ENCODE measurements around the gene DKKL1.

Gene DKKL1

GRCh38 chr19:49347835-49348234, 15.8 kb upstream of the DKKL1 start:
- peaks cover 11% of the 10 kb centered on the region for H3K36me3 ChIP-seq (replicated peaks; ENCODE audit: low read depth, low read length)
- H3K9ac ChIP-seq (ENCODE audit: low read length), result peak overlapping the region; percentile 33; the same call in 1 of the 2 replicates
- peak overlapping the region; percentile 13; the same call in 1 of the 2 replicates for H2AFZ ChIP-seq (ENCODE audit: low read depth, low read length)
- H3K9me3 ChIP-seq (ENCODE audit: insufficient read depth, low read length), result peaks cover 6% of the 10 kb centered on the region; the same call in 1 of the 2 replicates
- 0 out of 2 replicates have a peak, but pooled peaks cover 2% of the 10 kb centered on the region for H4K20me1 ChIP-seq (ENCODE audit: insufficient read depth, low read length)
- H3K27ac ChIP-seq (ENCODE audit: low read length), result peak overlapping the region; percentile 83
- TF ChIP-seq, protein P1, sequence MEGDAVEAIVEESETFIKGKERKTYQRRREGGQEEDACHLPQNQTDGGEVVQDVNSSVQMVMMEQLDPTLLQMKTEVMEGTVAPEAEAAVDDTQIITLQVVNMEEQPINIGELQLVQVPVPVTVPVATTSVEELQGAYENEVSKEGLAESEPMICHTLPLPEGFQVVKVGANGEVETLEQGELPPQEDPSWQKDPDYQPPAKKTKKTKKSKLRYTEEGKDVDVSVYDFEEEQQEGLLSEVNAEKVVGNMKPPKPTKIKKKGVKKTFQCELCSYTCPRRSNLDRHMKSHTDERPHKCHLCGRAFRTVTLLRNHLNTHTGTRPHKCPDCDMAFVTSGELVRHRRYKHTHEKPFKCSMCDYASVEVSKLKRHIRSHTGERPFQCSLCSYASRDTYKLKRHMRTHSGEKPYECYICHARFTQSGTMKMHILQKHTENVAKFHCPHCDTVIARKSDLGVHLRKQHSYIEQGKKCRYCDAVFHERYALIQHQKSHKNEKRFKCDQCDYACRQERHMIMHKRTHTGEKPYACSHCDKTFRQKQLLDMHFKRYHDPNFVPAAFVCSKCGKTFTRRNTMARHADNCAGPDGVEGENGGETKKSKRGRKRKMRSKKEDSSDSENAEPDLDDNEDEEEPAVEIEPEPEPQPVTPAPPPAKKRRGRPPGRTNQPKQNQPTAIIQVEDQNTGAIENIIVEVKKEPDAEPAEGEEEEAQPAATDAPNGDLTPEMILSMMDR (IDR thresholded peaks at IDR 0.05; ENCODE audit: low read depth, low read length), result no peak
- no peak for TF ChIP-seq EZH2phosphoT487 (IDR thresholded peaks at IDR 0.05; ENCODE audit: low read depth)
- H3K79me2 ChIP-seq (ENCODE audit: low read length), result no peaks in the 10 kb centered on the region
- H3K4me2 ChIP-seq (ENCODE audit: low read length), result peak overlapping the region; percentile 59
- no peaks in the 10 kb centered on the region for H3K27me3 ChIP-seq (ENCODE audit: low read depth, low read length)
- H3K4me1 ChIP-seq (ENCODE audit: low read length), result peaks cover 21% of the 10 kb centered on the region
- H3K4me3 ChIP-seq (ENCODE audit: low read length), result peak overlapping the region; percentile 55

DNA sequence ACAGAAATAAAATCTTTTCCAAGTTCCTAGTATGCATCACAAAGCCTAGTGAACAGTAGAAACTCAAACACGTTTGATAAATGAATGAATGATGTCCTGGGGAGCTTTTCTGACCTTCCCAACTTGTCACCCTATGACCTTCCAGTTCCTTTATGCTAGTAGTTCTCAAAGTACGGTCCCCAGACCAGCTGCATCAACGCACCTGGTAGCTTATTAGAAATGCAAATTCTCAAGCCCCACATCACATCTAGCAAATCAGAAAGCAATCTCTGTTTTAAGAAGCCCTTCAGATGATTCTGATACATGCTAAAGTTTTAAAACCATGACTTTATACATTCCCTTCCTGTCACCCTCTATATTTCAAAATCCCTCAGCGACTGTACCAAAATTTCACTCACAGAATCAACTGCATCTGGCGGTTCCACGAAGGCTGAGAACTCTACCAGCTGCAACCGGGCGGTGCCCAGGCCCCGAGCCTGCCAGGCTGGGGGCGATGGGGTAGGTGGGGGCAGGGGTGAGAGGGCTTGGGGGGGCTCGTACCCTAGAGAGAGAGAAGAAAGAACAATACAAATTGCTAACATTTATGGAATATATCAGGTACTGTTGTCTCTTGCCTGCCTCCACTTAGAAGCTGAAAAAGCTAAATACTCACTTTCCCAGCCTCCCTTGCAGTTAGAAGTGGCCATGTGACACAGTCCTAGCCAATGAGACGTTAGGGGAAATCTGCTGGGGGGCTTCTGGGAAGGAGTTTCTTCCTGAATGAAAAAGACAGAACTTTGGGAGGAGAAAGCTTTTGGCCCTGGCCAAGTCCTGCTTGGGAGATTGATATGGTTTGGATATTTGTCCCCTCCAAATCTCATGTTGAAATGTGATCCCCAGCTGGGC, 15.1 kb upstream of the DKKL1 start:
- no peaks in the 10 kb centered on the region for H4K20me1 ChIP-seq (ENCODE audit: insufficient read depth, low read length)
- peak overlapping the region; percentile 83 for H3K27ac ChIP-seq (ENCODE audit: low read length)
- peaks cover 8% of the 10 kb centered on the region for H3K36me3 ChIP-seq (replicated peaks; ENCODE audit: low read depth, low read length)
- H3K27me3 ChIP-seq (ENCODE audit: low read depth, low read length), result no peaks in the 10 kb centered on the region
- peak overlapping the region; percentile 59 for H3K4me2 ChIP-seq (ENCODE audit: low read length)
- no peaks in the 10 kb centered on the region for H3K79me2 ChIP-seq (ENCODE audit: low read length)
- peak overlapping the region; percentile 55 for H3K4me3 ChIP-seq (ENCODE audit: low read length)
- peaks cover 6% of the 10 kb centered on the region; the same call in 1 of the 2 replicates for H3K9me3 ChIP-seq (ENCODE audit: insufficient read depth, low read length)
- H3K4me1 ChIP-seq (ENCODE audit: low read length), result peaks cover 22% of the 10 kb centered on the region
- no peak for TF ChIP-seq EZH2phosphoT487 (IDR thresholded peaks at IDR 0.05; ENCODE audit: low read depth)
- TF ChIP-seq, protein P1 (IDR thresholded peaks at IDR 0.05; ENCODE audit: low read depth, low read length), result no peak
- peak overlapping the region; percentile 33; the same call in 1 of the 2 replicates for H3K9ac ChIP-seq (ENCODE audit: low read length)
- H2AFZ ChIP-seq (ENCODE audit: low read depth, low read length), result peak overlapping the region; percentile 13; the same call in 1 of the 2 replicates

GRCh38 chr19:49349567-49349966, 14.1 kb upstream of the DKKL1 start:
- H2AFZ ChIP-seq (ENCODE audit: low read depth, low read length), result no peak overlapping the region
- peaks cover 6% of the 10 kb centered on the region; the same call in 1 of the 2 replicates for H3K9me3 ChIP-seq (ENCODE audit: insufficient read depth, low read length)
- peaks cover 8% of the 10 kb centered on the region for H3K36me3 ChIP-seq (replicated peaks; ENCODE audit: low read depth, low read length)
- no peaks in the 10 kb centered on the region for H4K20me1 ChIP-seq (ENCODE audit: insufficient read depth, low read length)
- TF ChIP-seq EZH2phosphoT487 (IDR thresholded peaks at IDR 0.05; ENCODE audit: low read depth), result no peak
- TF ChIP-seq, protein P1 (IDR thresholded peaks at IDR 0.05; ENCODE audit: low read depth, low read length), result no peak
- H3K79me2 ChIP-seq (ENCODE audit: low read length), result no peaks in the 10 kb centered on the region
- no peak overlapping the region for H3K4me2 ChIP-seq (ENCODE audit: low read length)
- H3K4me1 ChIP-seq (ENCODE audit: low read length), result peaks cover 27% of the 10 kb centered on the region
- H3K9ac ChIP-seq (ENCODE audit: low read length), result no peak overlapping the region
- no peaks in the 10 kb centered on the region for H3K27me3 ChIP-seq (ENCODE audit: low read depth, low read length)
- no peak overlapping the region for H3K4me3 ChIP-seq (ENCODE audit: low read length)
- H3K27ac ChIP-seq (ENCODE audit: low read length), result no peak overlapping the region

DNA sequence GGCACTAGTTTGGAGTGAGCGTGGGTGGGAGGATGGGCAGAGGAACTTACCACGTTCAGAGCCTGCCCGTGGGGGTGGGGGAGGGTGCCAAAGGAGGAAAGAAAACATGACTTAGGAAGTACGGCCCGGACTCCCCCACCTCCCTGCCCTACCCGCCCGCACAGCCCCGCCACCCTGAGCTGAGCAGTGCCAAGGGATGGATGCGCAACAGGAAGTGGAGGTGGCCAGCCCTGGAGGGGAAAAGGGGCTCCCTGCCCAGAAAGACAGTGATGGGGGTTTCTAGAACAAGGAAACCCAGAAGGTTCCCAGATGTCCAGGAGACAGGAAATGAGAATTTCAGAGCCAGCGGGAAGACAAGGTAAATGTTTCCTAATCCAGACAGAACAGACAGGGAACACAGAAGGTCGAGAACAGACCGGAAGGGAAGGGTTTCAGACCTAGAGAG, 7.7 kb upstream of the DKKL1 start:
- Histone ChIP-seq H3K79me2 (ENCODE audit: low read length) (no peaks in the 10 kb centered on the region), H3K4me3 (ENCODE audit: low read length) (peak overlapping the region; percentile 42), H3K4me1 (ENCODE audit: low read length) (peaks cover 56% of the 10 kb centered on the region), H3K9ac (ENCODE audit: low read length) (peak overlapping the region; percentile 48), H3K36me3 (replicated peaks; ENCODE audit: low read depth, low read length) (no peaks in the 10 kb centered on the region), H3K9me3 (ENCODE audit: insufficient read depth, low read length) (no peaks in the 10 kb centered on the region), H3K4me2 (ENCODE audit: low read length) (peak overlapping the region; percentile 54), H4K20me1 (ENCODE audit: insufficient read depth, low read length) (no peaks in the 10 kb centered on the region), H3K27me3 (ENCODE audit: low read depth, low read length) (no peaks in the 10 kb centered on the region), H3K27ac (ENCODE audit: low read length) (no peak overlapping the region), H2AFZ (ENCODE audit: low read depth, low read length) (peak overlapping the region; percentile 48; the same call in 1 of the 2 replicates)
- TF ChIP-seq, protein P1 (IDR thresholded peaks at IDR 0.05; ENCODE audit: low read depth, low read length), result no peak
- TF ChIP-seq EZH2phosphoT487 (IDR thresholded peaks at IDR 0.05; ENCODE audit: low read depth), result no peak

Data from OCI-LY3 (cell line).